Smooth muscle cell (in vitro differentiated cells): Measurements from ENCODE around the gene CCNL2. TPM values are rescaled to one million over a fixed set of nuclear protein-coding genes. Genes with fewer than 3 reads are reported as not detected.

ENCODE experiments used
- DNase-seq: peaks from one replicate; lab custom pipeline; 2025; ENCODE audit not compliant: unreplicated experiment; lab: John Stamatoyannopoulos, UW
- H2AFZ ChIP-seq: fragments of 200-600 bp; sonication (generic); 2 replicates; pipeline ENCODE4 v1.6.0; 2016; ENCODE audit warnings: antibody characterized with exemption, low read depth, mild to moderate bottlenecking
- H3F3A ChIP-seq: fragments of 200-600 bp; sonication (generic); 2 replicates; pipeline ENCODE4 v1.6.0; 2017; ENCODE audit warnings: antibody characterized with exemption, low read depth
- H3K27ac ChIP-seq: fragments of 200-600 bp; sonication (generic); 2 replicates; pipeline ENCODE4 v1.5.1; 2016; ENCODE audit warnings: low read depth, mild to moderate bottlenecking
- H3K27me3 ChIP-seq: fragments of 200-600 bp; sonication (generic); 2 replicates; pipeline ENCODE4 v1.6.1; 2016; ENCODE audit warnings: low read depth, mild to moderate bottlenecking
- H3K36me3 ChIP-seq: fragments of 200-600 bp; sonication (generic); 2 replicates; pipeline ENCODE4 v1.5.1; 2016; ENCODE audit warnings: low read depth
- H3K4me1 ChIP-seq: fragments of 200-600 bp; sonication (generic); 2 replicates; pipeline ENCODE4 v1.5.1; 2016; ENCODE audit warnings: low read depth
- H3K4me2 ChIP-seq: fragments of 200-600 bp; sonication (generic); 2 replicates; pipeline ENCODE4 v1.6.0; 2016; ENCODE audit warnings: mild to moderate bottlenecking
- H3K4me3 ChIP-seq: fragments of 200-600 bp; sonication (generic); 2 replicates; pipeline ENCODE4 v1.5.1; 2016; ENCODE audit warnings: mild to moderate bottlenecking
- H3K79me2 ChIP-seq: fragments of 200-600 bp; sonication (generic); 2 replicates; pipeline ENCODE4 v1.6.0; 2016; ENCODE audit warnings: low read depth, mild to moderate bottlenecking
- H3K9ac ChIP-seq: fragments of 200-600 bp; sonication (generic); 2 replicates; pipeline ENCODE4 v1.6.0; 2016; ENCODE audit warnings: low read depth
- H3K9me3 ChIP-seq: fragments of 200-600 bp; sonication (generic); replicated peaks from 2 replicates; pipeline ENCODE4 v1.5.1; 2016; ENCODE audit warnings: low read depth
- H4K20me1 ChIP-seq: fragments of 200-600 bp; sonication (generic); 2 replicates; pipeline ENCODE4 v1.6.0; 2016; ENCODE audit warnings: low read depth
- WGBS: methylation state at CpG from one replicate; pipeline ENCODE4 v1.1.7; 2016; ENCODE audit warnings: low lambda C conversion rate; 5-methylcytosine and 5-hydroxymethylcytosine counted together
- polyA plus RNA-seq: library from polyadenylated mRNA; unstranded; fragments of >200 nt; fragmentation: Nextera tagmentation; extraction: Ambion mirVana; gene quantifications from 2 replicates; pipeline ENCODE4 v1.2.1, GENCODE V29; 2016
- total RNA-seq: library from RNA; depleted of rRNA; stranded (reverse); fragments of >200 nt; gene quantifications from 2 replicates; pipeline ENCODE4 v1.2.3, GENCODE V29; 2014
- TF ChIP-seq, protein P1 (sequence below): fragments of 200-600 bp; sonication (generic); IDR thresholded peaks from 2 replicates; pipeline ENCODE4 v1.5.1; 2017; ENCODE audit warnings: borderline replicate concordance, mild to moderate bottlenecking, antibody characterized with exemption; ENCODE audit not compliant: insufficient read depth, poor library complexity, severe bottlenecking

The CCNL2 gene
- total and polyA plus RNA-seq, 2 experiments from 2014 or later, result 144 to 180 TPM

DNA sequence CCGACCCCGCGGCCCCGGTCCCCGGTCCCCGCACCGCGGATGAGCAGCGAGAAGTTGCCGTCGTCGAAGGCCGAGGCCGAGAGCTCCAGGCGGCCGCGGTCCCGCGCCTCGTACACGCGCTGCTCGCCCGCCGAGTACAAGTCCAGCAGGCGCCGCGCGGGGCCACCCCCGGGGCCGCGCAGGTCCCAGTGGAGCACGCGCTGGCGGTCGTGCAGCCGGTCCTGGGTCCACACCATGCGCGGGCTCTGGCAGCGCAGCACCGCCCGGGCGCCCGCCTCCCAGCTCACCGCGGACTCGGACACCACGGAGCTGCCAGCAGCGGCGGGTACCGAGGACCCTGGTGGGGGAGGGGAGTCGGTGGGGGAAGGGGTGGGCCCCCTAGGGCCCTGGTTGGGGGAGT lies 43.7 kb downstream of the CCNL2 start:
- Histone ChIP-seq H3K36me3 (no peaks in the 10 kb centered on the region), H3F3A (peaks cover 27% of the 10 kb centered on the region), H2AFZ (no peak overlapping the region), H3K4me2 (peak overlapping the region; percentile 92), H3K4me3 (peak overlapping the region; percentile 64), H4K20me1 (peaks cover 63% of the 10 kb centered on the region), H3K79me2 (peaks cover 51% of the 10 kb centered on the region), H3K27me3 (no peaks in the 10 kb centered on the region), H3K9ac (no peak overlapping the region), H3K4me1 (peaks cover 38% of the 10 kb centered on the region), H3K9me3 (no peaks in the 10 kb centered on the region), H3K27ac (no peak overlapping the region)
- 20% methylated on average over 12 of the region's 52 CpGs for WGBS
- DNase-seq, result no peak
- TF ChIP-seq, protein P1, sequence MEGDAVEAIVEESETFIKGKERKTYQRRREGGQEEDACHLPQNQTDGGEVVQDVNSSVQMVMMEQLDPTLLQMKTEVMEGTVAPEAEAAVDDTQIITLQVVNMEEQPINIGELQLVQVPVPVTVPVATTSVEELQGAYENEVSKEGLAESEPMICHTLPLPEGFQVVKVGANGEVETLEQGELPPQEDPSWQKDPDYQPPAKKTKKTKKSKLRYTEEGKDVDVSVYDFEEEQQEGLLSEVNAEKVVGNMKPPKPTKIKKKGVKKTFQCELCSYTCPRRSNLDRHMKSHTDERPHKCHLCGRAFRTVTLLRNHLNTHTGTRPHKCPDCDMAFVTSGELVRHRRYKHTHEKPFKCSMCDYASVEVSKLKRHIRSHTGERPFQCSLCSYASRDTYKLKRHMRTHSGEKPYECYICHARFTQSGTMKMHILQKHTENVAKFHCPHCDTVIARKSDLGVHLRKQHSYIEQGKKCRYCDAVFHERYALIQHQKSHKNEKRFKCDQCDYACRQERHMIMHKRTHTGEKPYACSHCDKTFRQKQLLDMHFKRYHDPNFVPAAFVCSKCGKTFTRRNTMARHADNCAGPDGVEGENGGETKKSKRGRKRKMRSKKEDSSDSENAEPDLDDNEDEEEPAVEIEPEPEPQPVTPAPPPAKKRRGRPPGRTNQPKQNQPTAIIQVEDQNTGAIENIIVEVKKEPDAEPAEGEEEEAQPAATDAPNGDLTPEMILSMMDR, result no peak

DNA sequence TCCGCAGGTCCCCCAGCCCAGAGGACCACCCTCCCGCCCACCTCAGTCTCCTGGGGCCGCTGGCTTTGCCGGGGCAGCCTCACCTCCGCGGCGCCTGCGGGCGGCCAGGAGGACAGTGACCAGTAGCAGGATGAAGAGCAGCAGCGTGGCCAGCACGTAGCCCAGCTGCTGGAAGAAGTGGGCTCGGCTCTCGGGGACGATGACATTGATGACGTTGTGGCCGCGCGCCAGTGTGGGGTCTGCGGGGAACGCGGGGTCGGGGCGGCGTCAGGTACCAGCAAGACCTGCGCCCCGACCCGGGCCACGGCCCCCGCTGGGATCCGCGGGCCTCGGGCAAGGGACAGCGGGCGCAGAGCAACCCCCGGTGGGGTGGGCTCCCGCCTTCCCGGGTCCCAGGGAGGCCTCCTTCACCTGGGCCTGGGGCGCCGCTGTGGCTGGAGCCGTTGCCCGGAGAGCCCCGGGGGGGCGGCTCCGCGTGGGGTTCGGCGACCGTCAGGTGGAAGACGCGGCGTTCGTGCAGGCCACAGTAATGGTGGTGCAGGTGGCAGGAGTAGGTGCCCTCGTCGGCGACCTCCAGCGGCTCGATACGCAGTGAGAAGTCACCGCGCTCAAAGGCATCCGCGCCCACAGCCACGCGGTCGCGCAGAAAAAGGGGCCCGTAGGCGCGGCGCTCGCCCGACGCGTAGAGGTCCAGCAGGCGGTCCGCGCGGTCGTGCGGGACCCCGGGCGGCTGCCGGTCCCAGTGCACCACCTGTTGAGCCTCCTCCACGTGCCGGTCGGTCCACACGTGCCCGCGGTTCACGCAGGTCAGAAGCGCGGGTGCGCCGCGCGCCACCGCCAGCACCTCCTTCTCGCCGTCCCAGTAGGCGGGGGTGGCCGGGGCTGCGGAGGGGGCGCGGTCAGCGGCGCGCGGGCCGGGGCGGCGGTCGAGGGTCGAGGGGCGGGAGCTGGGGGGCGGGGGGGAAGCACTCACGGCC lies 44.6 kb downstream of the CCNL2 start:
- Histone ChIP-seq H3K27ac (no peak overlapping the region), H3K4me3 (no peak overlapping the region)
- 67% methylated on average over 76 of the region's 116 CpGs for WGBS

DNA sequence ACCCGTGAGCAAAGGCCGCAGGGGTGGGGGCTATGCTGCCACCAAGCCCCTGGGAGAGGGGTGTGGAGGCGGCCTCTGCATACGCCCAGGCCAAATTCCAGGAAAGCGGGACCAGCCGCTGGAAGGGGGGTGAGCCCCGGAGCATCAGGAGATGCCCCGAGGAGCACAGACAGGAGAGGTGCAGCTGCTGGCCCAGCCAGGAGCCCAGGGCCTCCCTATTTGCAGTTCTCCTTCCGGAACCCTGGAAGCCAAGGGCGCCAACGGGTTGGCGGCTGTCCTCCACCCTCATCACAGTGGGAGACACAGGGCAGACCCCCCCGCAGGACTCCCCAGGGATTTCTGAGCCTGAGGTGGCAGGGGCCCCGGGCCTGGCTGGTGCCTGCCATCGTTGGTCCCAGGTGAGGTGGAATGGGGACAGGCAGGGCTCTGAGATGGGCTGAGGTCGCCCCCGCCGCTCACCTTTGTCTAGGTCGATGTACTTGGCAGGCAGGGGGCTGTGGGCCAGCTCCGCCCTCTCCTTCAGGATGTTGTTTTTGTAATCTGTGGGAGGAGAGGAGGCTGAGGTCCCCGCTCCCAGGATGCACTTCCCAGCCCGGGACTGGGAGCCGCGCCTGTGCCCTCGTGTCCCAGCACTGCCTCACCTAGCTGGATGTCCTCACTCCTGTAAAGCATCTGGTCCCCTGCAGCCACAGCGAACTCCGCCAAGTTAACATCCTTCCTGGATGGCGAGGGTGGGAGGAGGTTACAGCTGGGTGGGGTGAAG lies 45.6 kb downstream of the CCNL2 start:
- DNase-seq, result no peak
- H3K4me2 ChIP-seq, result no peak overlapping the region
- H3K27ac ChIP-seq, result peak overlapping the region; percentile 2
- WGBS, result 81% methylated on average over 20 of the region's 28 CpGs
- no peaks in the 10 kb centered on the region for H3K36me3 ChIP-seq
- H3K9me3 ChIP-seq, result no peaks in the 10 kb centered on the region
- H3K4me3 ChIP-seq, result no peak overlapping the region
- peaks cover 21% of the 10 kb centered on the region for H3F3A ChIP-seq
- TF ChIP-seq, protein P1, result no peak
- H3K4me1 ChIP-seq, result peaks cover 26% of the 10 kb centered on the region
- no peak overlapping the region for H2AFZ ChIP-seq
- H3K27me3 ChIP-seq, result no peaks in the 10 kb centered on the region
- peaks cover 63% of the 10 kb centered on the region for H4K20me1 ChIP-seq
- peaks cover 53% of the 10 kb centered on the region for H3K79me2 ChIP-seq
- no peak overlapping the region for H3K9ac ChIP-seq

More for the DNA sequence above, 44.6 kb downstream of the CCNL2 start:
- peaks cover 31% of the 10 kb centered on the region for H3K4me1 ChIP-seq
- no peak overlapping the region for H2AFZ ChIP-seq
- no peak overlapping the region for H3K9ac ChIP-seq
- DNase-seq, result no peak
- H3K36me3 ChIP-seq, result no peaks in the 10 kb centered on the region
- H3K4me2 ChIP-seq, result peak overlapping the region; percentile 92
- H3K79me2 ChIP-seq, result peaks cover 51% of the 10 kb centered on the region
- no peaks in the 10 kb centered on the region for H3K9me3 ChIP-seq
- TF ChIP-seq, protein P1, result no peak
- peaks cover 63% of the 10 kb centered on the region for H4K20me1 ChIP-seq
- H3K27me3 ChIP-seq, result no peaks in the 10 kb centered on the region
- peaks cover 24% of the 10 kb centered on the region for H3F3A ChIP-seq
